HepG2 (cell line): ENCODE results near the gene TLCD1. TPM values are rescaled to one million over a fixed set of nuclear protein-coding genes. Genes with fewer than 3 reads are reported as not detected.

ENCODE experiments used
- ATAC-seq: fragments of 200-7000 bp; cut with Tn5 transposase; 3 replicates; pipeline ENCODE4 v1.9.1; 2020; ENCODE audit warnings: mild to moderate bottlenecking, moderate library complexity
- BruUV-seq: library from RNA; stranded (reverse); fragments of 400-500 nt; replicated peaks from 2 replicates; lab custom pipeline; 2021; lab: Mats Ljungman, UMichigan
- CTCF ChIA-PET: fragments of 300-600 bp; formaldehyde crosslinking; extraction: SDS; loops from one replicate; lab custom pipeline; 2021; ENCODE audit warnings: low total read pairs, inconsistent platforms, low intra/inter-chr PET ratio; lab: Yijun Ruan, JAX
- POLR2A ChIA-PET: fragments of 350-600 bp; sonication (Branson Sonifier 250); formaldehyde crosslinking; loops from one replicate; lab custom pipeline; 2020; ENCODE audit warnings: antibody characterized with exemption, inconsistent platforms; lab: Yijun Ruan, JAX
- DNase-seq: peaks from one replicate; pipeline ENCODE4 v3.0.0-alpha.2; 2015; ENCODE audit warnings: low spot score
- FAIRE-seq: peaks from 3 replicates; lab custom pipeline; 2011; peaks lifted over from hg19 to GRCh38; lab: Jason Lieb, UNC
- H2AFZ ChIP-seq: one replicate; pipeline ENCODE4 v1.6.1; 2011; ENCODE audit warnings: low read length, inconsistent platforms
- H3K27ac ChIP-seq: fragments of 300-600 bp; 3 replicates; pipeline ENCODE4 v1.8.0; 2011; ENCODE audit warnings: mixed run types, mild to moderate bottlenecking, mixed read lengths, low read length, inconsistent platforms; ENCODE audit not compliant: insufficient read depth; ENCODE audit errors: extremely low read length
- H3K27me3 ChIP-seq, 2 experiments: fragments of 200-600 bp in 1 of 2; 2 replicates in 1 of 2; 3 replicates in 1 of 2; pipeline versions ENCODE4 v1.6.0 to v1.8.0; 2011; ENCODE audit warnings: low read length in 2 of 2, mild to moderate bottlenecking in 2 of 2, moderate library complexity in 2 of 2, inconsistent platforms in 1 of 2; ENCODE audit not compliant: insufficient read depth in 2 of 2, control insufficient read depth in 1 of 2
- H3K36me3 ChIP-seq, 2 experiments: fragments of 200-600 bp in 1 of 2; replicated peaks in 1 of 2; 2 replicates in 1 of 2; 3 replicates in 1 of 2; pipeline versions ENCODE4 v1.5.1 to v1.8.0; 2011; ENCODE audit warnings: low read length in 2 of 2, inconsistent platforms in 1 of 2; ENCODE audit not compliant: insufficient read depth in 2 of 2, control insufficient read depth in 1 of 2
- H3K4me1 ChIP-seq: 2 replicates; pipeline ENCODE4 v1.5.1; 2012; ENCODE audit warnings: low read length, inconsistent platforms; ENCODE audit not compliant: insufficient read depth
- H3K4me2 ChIP-seq: 2 replicates; pipeline ENCODE4 v1.6.0; 2011; ENCODE audit warnings: low read depth, low read length, inconsistent platforms
- H3K4me3 ChIP-seq, 3 experiments: fragments of 200-600 bp in 1 of 3; sonication (generic), shearing (Covaris generic) in 1 of 3; replicated peaks in 1 of 3; 2 replicates each; pipeline ENCODE4 v1.5.1; 2011 to 2016; ENCODE audit warnings: low read length in 3 of 3, inconsistent platforms in 2 of 3, low read depth in 2 of 3, mild to moderate bottlenecking in 2 of 3, control low read depth in 1 of 3, mixed read lengths in 1 of 3; ENCODE audit not compliant: insufficient read depth in 1 of 3
- H3K79me2 ChIP-seq: one replicate; pipeline ENCODE4 v1.6.1; 2011; ENCODE audit warnings: low read length, inconsistent platforms; ENCODE audit not compliant: insufficient read depth
- H3K9ac ChIP-seq: 2 replicates; pipeline ENCODE4 v1.6.0; 2011; ENCODE audit warnings: mild to moderate bottlenecking, low read depth, low read length, inconsistent platforms; ENCODE audit not compliant: insufficient read depth
- H3K9me3 ChIP-seq: 2 replicates; pipeline ENCODE4 v1.5.1; 2012; ENCODE audit warnings: mild to moderate bottlenecking, low read length
- H4K20me1 ChIP-seq: 2 replicates; pipeline ENCODE4 v1.6.0; 2011; ENCODE audit warnings: inconsistent platforms, mild to moderate bottlenecking, low read length, moderate library complexity; ENCODE audit not compliant: insufficient read depth
- CAMTA2 ChIP-seq: sonication (generic); formaldehyde crosslinking; IDR thresholded peaks from 2 replicates; pipeline ENCODE4 v1.4.0; 2020; ENCODE audit warnings: mild to moderate bottlenecking, missing genetic modification reagents, borderline replicate concordance
- CHCHD3 ChIP-seq: sonication (generic); formaldehyde crosslinking; IDR thresholded peaks from 2 replicates; pipeline ENCODE4 v1.8.0; 2022; ENCODE audit warnings: mild to moderate bottlenecking, missing genetic modification reagents, moderate library complexity
- SMYD3 ChIP-seq: sonication (generic); formaldehyde crosslinking; IDR thresholded peaks from 2 replicates; pipeline ENCODE4 v1.8.1; 2023; ENCODE audit warnings: mild to moderate bottlenecking, missing genetic modification reagents
- TBL1XR1 ChIP-seq: fragments of 150-350 bp; IDR thresholded peaks from 2 replicates; pipeline ENCODE4 v1.6.1; 2014; ENCODE audit warnings: borderline replicate concordance, low read length; ENCODE audit not compliant: partially characterized antibody
- YY1 ChIP-seq: IDR thresholded peaks from 2 replicates; pipeline ENCODE4 v1.6.1; 2011; ENCODE audit warnings: low read length, low read depth, moderate library complexity, mild to moderate bottlenecking; ENCODE audit not compliant: insufficient read depth, insufficient replicate concordance
- ZNF431 ChIP-seq: sonication (generic); formaldehyde crosslinking; IDR thresholded peaks from 2 replicates; pipeline ENCODE4 v1.9.0; 2022; ENCODE audit warnings: missing genetic modification reagents, low read depth, mild to moderate bottlenecking, borderline replicate concordance
- ZNF496 ChIP-seq: sonication (generic); formaldehyde crosslinking; IDR thresholded peaks from 2 replicates; pipeline ENCODE4 v1.8.1; 2023; ENCODE audit warnings: mild to moderate bottlenecking, moderate library complexity, missing genetic modification reagents; ENCODE audit not compliant: insufficient replicate concordance
- ZNF629 ChIP-seq: sonication (generic); formaldehyde crosslinking; conservative IDR thresholded peaks from 2 replicates; pipeline ENCODE4 v1.5.0; 2020; ENCODE audit warnings: missing genetic modification reagents
- ZNF883 ChIP-seq: sonication (generic); formaldehyde crosslinking; IDR thresholded peaks from 2 replicates; pipeline ENCODE4 v1.5.1; 2020; ENCODE audit warnings: mild to moderate bottlenecking, missing genetic modification reagents; ENCODE audit errors: not compliant biosample characterization
- WGBS: methylation state at CpG from one replicate; pipeline ENCODE4 v1.1.6; 2017; ENCODE audit warnings: low lambda C conversion rate; 5-methylcytosine and 5-hydroxymethylcytosine counted together
- in situ Hi-C: cut with HindIII; loops from 2 replicates; pipeline ENCODE4 v1.10.0; 2017; ENCODE audit warnings: low pct_unique_long_range_greater_than_20kb; ENCODE audit not compliant: extremely low pct_ligation_motif_present
- intact Hi-C: fragments of 100-400 bp; cut with micrococcal nuclease; formaldehyde crosslinking; loops from one replicate; pipeline ENCODE4 v1.10.0; 2022; ENCODE audit not compliant: unreplicated experiment
- polyA plus RNA-seq, 8 experiments: library from polyadenylated mRNA; depleted of rRNA in 3 of 8; stranded (reverse) in 7 of 8; unstranded in 1 of 8; fragments of >200 nt; fragmentation: Illumina TruSeq in 4 of 8; extraction: Trizol in 4 of 8; gene quantifications; 2 replicates each; pipeline versions ENCODE4 v1.2.1 to v1.2.3, GENCODE V29; 2011 to 2016; ENCODE audit warnings: low read depth in 4 of 8, missing spikeins in 1 of 8, mixed read lengths in 1 of 8; ENCODE audit not compliant: insufficient read depth in 1 of 8
- total RNA-seq, 5 experiments: library from RNA; depleted of rRNA; stranded (reverse); fragments of >200 nt; fragmentation: Illumina TruSeq; extraction: Trizol; gene quantifications; 2 replicates each; pipeline ENCODE4 v1.2.3, GENCODE V29; 2016; ENCODE audit warnings: low read depth in 1 of 5
- TF ChIP-seq, protein P1 (sequence below): sonication (generic); formaldehyde crosslinking; IDR thresholded peaks from 2 replicates; pipeline ENCODE4 v1.4.0; 2020; ENCODE audit warnings: missing genetic modification reagents, borderline replicate concordance

Gene TLCD1
- total and polyA plus RNA-seq, 2 of the 13 experiments (the other 11 are each of a cell fraction or from before 2014, with no cell fraction given): 14.9 to 19.6 TPM

DNA sequence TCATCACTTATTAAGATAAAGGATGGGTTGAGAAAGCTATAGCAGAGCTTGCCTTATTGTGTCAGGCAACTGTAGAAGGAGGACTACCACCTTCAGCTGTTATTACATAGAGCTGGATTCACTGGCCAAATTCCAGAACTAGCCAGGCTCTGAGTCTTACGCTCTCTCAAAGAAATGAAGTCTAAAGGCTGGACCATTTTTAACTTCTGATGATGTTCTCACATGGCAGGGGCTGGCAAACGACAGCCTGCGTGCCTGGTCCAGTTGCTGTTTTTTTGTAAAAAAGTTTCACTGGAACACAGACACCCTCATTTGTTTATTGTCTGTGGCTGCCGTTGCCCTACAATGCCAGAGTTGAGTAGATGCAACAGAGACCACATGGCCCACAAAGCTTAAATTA is 39.0 kb upstream of the TLCD1 start:
- 96% methylated on average over 4 of the region's 4 CpGs for WGBS
- peaks cover 15 to 49% of the 10 kb centered on the region in 2 experiments for H3K36me3 ChIP-seq

More for the DNA sequence above, 39.0 kb upstream of the TLCD1 start:
- in situ Hi-C loops (loop anchor here (10.0 kb wide), 1 partner anchor 120 kb away; no protein-coding TSS in a partner anchor), intact Hi-C loops (no loop called here)
- Histone ChIP-seq H3K9me3 (no peaks in the 10 kb centered on the region), H3K27ac (no peak overlapping the region), H2AFZ (no peak overlapping the region), H3K79me2 (no peaks in the 10 kb centered on the region), H4K20me1 (no peaks in the 10 kb centered on the region), H3K9ac (no peak overlapping the region), H3K27me3 (no peaks in the 10 kb centered on the region), H3K4me3 (no peak overlapping the region), H3K4me1 (no peaks in the 10 kb centered on the region), H3K4me2 (no peak overlapping the region)
- ChIA-PET CTCF (no interaction called here), POLR2A (no interaction called here)
- DNase-seq (no peak), ATAC-seq (no peak), FAIRE-seq (no peak)
- BruUV-seq: no TSS peak
- TF ChIP-seq CHCHD3 (CRISPR knock-in tag): no peak
- no peak for TF ChIP-seq ZNF431
- TF ChIP-seq CAMTA2 (CRISPR knock-in tag): no peak
- TF ChIP-seq ZNF496: no peak
- no peak for TF ChIP-seq SMYD3
- no peak for TF ChIP-seq ZNF629 (CRISPR knock-in tag)
- TF ChIP-seq, protein P1, sequence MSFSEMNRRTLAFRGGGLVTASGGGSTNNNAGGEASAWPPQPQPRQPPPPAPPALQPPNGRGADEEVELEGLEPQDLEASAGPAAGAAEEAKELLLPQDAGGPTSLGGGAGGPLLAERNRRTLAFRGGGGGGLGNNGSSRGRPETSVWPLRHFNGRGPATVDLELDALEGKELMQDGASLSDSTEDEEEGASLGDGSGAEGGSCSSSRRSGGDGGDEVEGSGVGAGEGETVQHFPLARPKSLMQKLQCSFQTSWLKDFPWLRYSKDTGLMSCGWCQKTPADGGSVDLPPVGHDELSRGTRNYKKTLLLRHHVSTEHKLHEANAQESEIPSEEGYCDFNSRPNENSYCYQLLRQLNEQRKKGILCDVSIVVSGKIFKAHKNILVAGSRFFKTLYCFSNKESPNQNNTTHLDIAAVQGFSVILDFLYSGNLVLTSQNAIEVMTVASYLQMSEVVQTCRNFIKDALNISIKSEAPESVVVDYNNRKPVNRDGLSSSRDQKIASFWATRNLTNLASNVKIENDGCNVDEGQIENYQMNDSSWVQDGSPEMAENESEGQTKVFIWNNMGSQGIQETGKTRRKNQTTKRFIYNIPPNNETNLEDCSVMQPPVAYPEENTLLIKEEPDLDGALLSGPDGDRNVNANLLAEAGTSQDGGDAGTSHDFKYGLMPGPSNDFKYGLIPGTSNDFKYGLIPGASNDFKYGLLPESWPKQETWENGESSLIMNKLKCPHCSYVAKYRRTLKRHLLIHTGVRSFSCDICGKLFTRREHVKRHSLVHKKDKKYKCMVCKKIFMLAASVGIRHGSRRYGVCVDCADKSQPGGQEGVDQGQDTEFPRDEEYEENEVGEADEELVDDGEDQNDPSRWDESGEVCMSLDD: no peak
- no peak for TF ChIP-seq YY1
- no peak for TF ChIP-seq TBL1XR1
- TF ChIP-seq ZNF883 (CRISPR knock-in tag): no peak
